Measurements from ENCODE around the gene CRTAP. TPM values are rescaled to one million over a fixed set of nuclear protein-coding genes. Genes with fewer than 3 reads are reported as not detected.

Gene CRTAP
- total RNA-seq, 1 experiment from 2014 or later = 99.3 TPM

GRCh38 chr3:33092496-33093254 is 21.1 kb upstream of the CRTAP start:
- ATAC-seq (no peak), DNase-seq (ENCODE audit: low read depth, low spot score) (no peak)
- CTCF ChIA-PET = no interaction called here
- in situ Hi-C loops (cut with HindIII; ENCODE audit: low pct_unique_long_range_greater_than_20kb, low sequenced_read_pairs) = no loop called here
- no peaks in the 10 kb centered on the region for H3K27me3 ChIP-seq (ENCODE audit: control insufficient read depth, insufficient read depth, low read length)
- H3K4me1 ChIP-seq (ENCODE audit: control insufficient read depth, insufficient read depth, low read length) = peaks cover 3% of the 10 kb centered on the region; the same call in 1 of the 2 replicates
- no peaks in the 10 kb centered on the region for H3K9me3 ChIP-seq (ENCODE audit: control insufficient read depth, insufficient read depth, low read depth, low read length)
- no TSS peak for BruUV-seq (replicated peaks)
- TF ChIP-seq TCF7L2 (IDR thresholded peaks at IDR 0.05; ENCODE audit: low read depth, low read length) = no peak
- TF ChIP-seq REST (IDR thresholded peaks at IDR 0.05; ENCODE audit: insufficient read depth in 1 of 2, low read depth in 2 of 2, low read length in 1 of 2) = no peak
- TF ChIP-seq, protein P1, sequence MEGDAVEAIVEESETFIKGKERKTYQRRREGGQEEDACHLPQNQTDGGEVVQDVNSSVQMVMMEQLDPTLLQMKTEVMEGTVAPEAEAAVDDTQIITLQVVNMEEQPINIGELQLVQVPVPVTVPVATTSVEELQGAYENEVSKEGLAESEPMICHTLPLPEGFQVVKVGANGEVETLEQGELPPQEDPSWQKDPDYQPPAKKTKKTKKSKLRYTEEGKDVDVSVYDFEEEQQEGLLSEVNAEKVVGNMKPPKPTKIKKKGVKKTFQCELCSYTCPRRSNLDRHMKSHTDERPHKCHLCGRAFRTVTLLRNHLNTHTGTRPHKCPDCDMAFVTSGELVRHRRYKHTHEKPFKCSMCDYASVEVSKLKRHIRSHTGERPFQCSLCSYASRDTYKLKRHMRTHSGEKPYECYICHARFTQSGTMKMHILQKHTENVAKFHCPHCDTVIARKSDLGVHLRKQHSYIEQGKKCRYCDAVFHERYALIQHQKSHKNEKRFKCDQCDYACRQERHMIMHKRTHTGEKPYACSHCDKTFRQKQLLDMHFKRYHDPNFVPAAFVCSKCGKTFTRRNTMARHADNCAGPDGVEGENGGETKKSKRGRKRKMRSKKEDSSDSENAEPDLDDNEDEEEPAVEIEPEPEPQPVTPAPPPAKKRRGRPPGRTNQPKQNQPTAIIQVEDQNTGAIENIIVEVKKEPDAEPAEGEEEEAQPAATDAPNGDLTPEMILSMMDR (IDR thresholded peaks at IDR 0.05) = no peak
- no peak for TF ChIP-seq POLR2AphosphoS5 (IDR thresholded peaks at IDR 0.05; ENCODE audit: low read depth, low read length)
- no peak for TF ChIP-seq SIN3A (IDR thresholded peaks at IDR 0.05; ENCODE audit: borderline replicate concordance, insufficient read depth, low read depth, low read length)
- intact Hi-C loops (cut with micrococcal nuclease; ENCODE audit: unreplicated experiment) = no loop called here
- no peak overlapping the region for H3K4me3 ChIP-seq (ENCODE audit: low read depth in 2 of 2, low read length in 2 of 2)
- no peak overlapping the region for H3K27ac ChIP-seq (ENCODE audit: low read length)
- POLR2A ChIA-PET = no interaction called here
- no peaks in the 10 kb centered on the region; the same call in none of the 2 replicates for H3K36me3 ChIP-seq (ENCODE audit: control insufficient read depth, insufficient read depth, low read length)

GRCh38 chr3:33093847-33094246 is 20.0 kb upstream of the CRTAP start:
- no peak for ATAC-seq
- CTCF ChIA-PET = interaction anchor here (0.6 kb wide), 1 partner anchor 20 kb away, joined by 11 read pairs; no protein-coding TSS in a partner anchor
- H3K9me3 ChIP-seq (ENCODE audit: control insufficient read depth, insufficient read depth, low read depth, low read length) = no peaks in the 10 kb centered on the region
- no peak for DNase-seq (ENCODE audit: low read depth, low spot score)
- intact Hi-C loops (cut with micrococcal nuclease; ENCODE audit: unreplicated experiment) (no loop called here), in situ Hi-C loops (cut with HindIII; ENCODE audit: low pct_unique_long_range_greater_than_20kb, low sequenced_read_pairs) (no loop called here)
- no peak overlapping the region for H3K27ac ChIP-seq (ENCODE audit: low read length)
- H3K27me3 ChIP-seq (ENCODE audit: control insufficient read depth, insufficient read depth, low read length) = no peaks in the 10 kb centered on the region
- TF ChIP-seq REST (IDR thresholded peaks at IDR 0.05; ENCODE audit: insufficient read depth in 1 of 2, low read depth in 2 of 2, low read length in 1 of 2) = no peak
- TF ChIP-seq, protein P1 (IDR thresholded peaks at IDR 0.05) = no peak
- TF ChIP-seq TCF7L2 (IDR thresholded peaks at IDR 0.05; ENCODE audit: low read depth, low read length) = no peak
- no peak for TF ChIP-seq POLR2AphosphoS5 (IDR thresholded peaks at IDR 0.05; ENCODE audit: low read depth, low read length)
- TF ChIP-seq SIN3A (IDR thresholded peaks at IDR 0.05; ENCODE audit: borderline replicate concordance, insufficient read depth, low read depth, low read length) = no peak
- no peak overlapping the region for H3K4me3 ChIP-seq (ENCODE audit: low read depth in 2 of 2, low read length in 2 of 2)
- H3K36me3 ChIP-seq (ENCODE audit: control insufficient read depth, insufficient read depth, low read length) = no peaks in the 10 kb centered on the region; the same call in none of the 2 replicates
- no TSS peak for BruUV-seq (replicated peaks)
- POLR2A ChIA-PET = interaction anchor here (0.5 kb wide), 1 partner anchor 16 kb away, joined by 3 read pairs; no protein-coding TSS in a partner anchor
- H3K4me1 ChIP-seq (ENCODE audit: control insufficient read depth, insufficient read depth, low read length) = peaks cover 3% of the 10 kb centered on the region; the same call in 1 of the 2 replicates
